Measurements from ENCODE around the gene CLINT1.

DNA sequence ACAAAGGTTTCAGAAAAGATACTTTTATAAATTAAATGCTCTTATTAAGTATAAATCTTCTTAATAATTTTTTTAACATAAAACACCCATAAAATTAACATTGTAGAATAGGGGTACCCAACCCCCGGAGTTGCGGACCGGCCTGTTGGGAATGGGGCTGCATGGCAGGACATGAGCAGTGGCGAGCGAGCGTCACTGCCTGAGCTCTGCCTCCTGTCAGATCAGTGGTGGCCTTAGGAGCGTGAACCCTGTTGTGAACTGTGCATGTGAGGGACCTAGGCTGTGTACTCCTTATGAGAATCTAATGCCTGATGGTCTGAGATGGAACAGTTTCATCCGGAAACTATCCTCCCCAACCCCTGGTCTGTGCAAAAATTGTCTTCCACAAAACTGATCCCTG is 35.3 kb downstream of the CLINT1 start:
- no peak for TF ChIP-seq POLR2AphosphoS5 (IDR thresholded peaks at IDR 0.05; ENCODE audit: borderline replicate concordance, low read depth, low read length)
- TF ChIP-seq EZH2 (IDR thresholded peaks at IDR 0.05): no peak
- no peak for TF ChIP-seq FOXP2 (optimal IDR thresholded peaks at IDR 0.05; ENCODE audit: control extremely low read depth, extremely low read length, insufficient read depth)
